Immature natural killer cell (primary cell): Measurements from ENCODE around the gene PLA1A. TPM values are rescaled to one million over a fixed set of nuclear protein-coding genes. Genes with fewer than 3 reads are reported as not detected.

Experiments used
- DNase-seq, 3 donors: peaks; one replicate each; pipeline ENCODE4 v3.0.0; 2022; ENCODE audit warnings: mixed read lengths in 1 of 3
- H3K27ac Mint-ChIP-seq, 6 donors: one replicate each; pipeline ENCODE4 v1.8.0; 2020; ENCODE audit warnings: mixed read lengths in 6 of 6, mild to moderate bottlenecking in 5 of 6, inconsistent platforms in 4 of 6, moderate library complexity in 3 of 6
- H3K27me3 Mint-ChIP-seq, 3 donors: one replicate each; pipeline ENCODE4 v1.8.0; 2020 to 2021; ENCODE audit warnings: low read depth in 3 of 3, mild to moderate bottlenecking in 3 of 3, mixed read lengths in 3 of 3, moderate library complexity in 3 of 3, inconsistent platforms in 1 of 3
- H3K36me3 Mint-ChIP-seq, 3 donors: one replicate each; pipeline ENCODE4 v1.8.0; 2020; ENCODE audit warnings: mixed read lengths in 3 of 3, inconsistent platforms in 2 of 3, mild to moderate bottlenecking in 2 of 3
- H3K4me1 Mint-ChIP-seq, 2 donors: one replicate each; pipeline ENCODE4 v1.8.0; 2020; ENCODE audit warnings: inconsistent platforms in 2 of 2, mild to moderate bottlenecking in 2 of 2, mixed read lengths in 2 of 2, moderate library complexity in 1 of 2
- H3K4me3 Mint-ChIP-seq, 5 donors: one replicate each; pipeline ENCODE4 v1.8.0; 2020; ENCODE audit warnings: mild to moderate bottlenecking in 5 of 5, mixed read lengths in 5 of 5, inconsistent platforms in 3 of 5, moderate library complexity in 3 of 5
- H3K9me3 Mint-ChIP-seq, 6 donors: one replicate each; pipeline ENCODE4 v1.8.0; 2020; ENCODE audit warnings: mild to moderate bottlenecking in 6 of 6, mixed read lengths in 6 of 6, inconsistent platforms in 4 of 6, moderate library complexity in 3 of 6
- polyA plus RNA-seq, 3 donors: library from polyadenylated mRNA; unstranded; fragments of 300-500 nt; fragmentation: Illumina TruSeq; gene quantifications; one replicate each; pipeline ENCODE4 v1.2.3, GENCODE V29; 2021

PLA1A gene
- polyA plus RNA-seq, 3 donors from 2014 or later, result not detected

- Mint-ChIP-seq H3K27ac (no peak overlapping the region), H3K9me3 (no peaks in the 10 kb centered on the region), H3K27me3 (peaks cover 0 to 2% (median 0%) of the 10 kb centered on the region in 3 donors), H3K36me3 (peaks cover 28 to 56% (median 39%) of the 10 kb centered on the region in 3 donors), H3K4me1 (peaks cover 6 to 13% of the 10 kb centered on the region in 2 donors), H3K4me3 (no peak overlapping the region)
- no peak for DNase-seq
Observed at GRCh38 chr3:119642746-119643473, 45.2 kb downstream of the PLA1A start.

GRCh38 chr3:119643528-119643927, 45.8 kb downstream of the PLA1A start:
- DNase-seq, result no peak
- Mint-ChIP-seq H3K27me3 (no peaks in the 10 kb centered on the region), H3K9me3 (no peaks in the 10 kb centered on the region), H3K36me3 (peaks cover 28 to 60% (median 43%) of the 10 kb centered on the region in 3 donors), H3K27ac (no peak overlapping the region), H3K4me1 (peaks cover 3 to 6% of the 10 kb centered on the region in 2 donors), H3K4me3 (no peak overlapping the region)

GRCh38 chr3:119644481-119644880, 46.8 kb downstream of the PLA1A start:
- no peak for DNase-seq
- no peaks in the 10 kb centered on the region for H3K27me3 Mint-ChIP-seq
- H3K4me3 Mint-ChIP-seq, result no peak overlapping the region
- no peaks in the 10 kb centered on the region for H3K9me3 Mint-ChIP-seq
- H3K27ac Mint-ChIP-seq, result no peak overlapping the region
- no peaks in the 10 kb centered on the region for H3K4me1 Mint-ChIP-seq
- peaks cover 34 to 63% (median 42%) of the 10 kb centered on the region in 3 donors for H3K36me3 Mint-ChIP-seq

- Mint-ChIP-seq H3K4me3 (no peak overlapping the region), H3K9me3 (no peaks in the 10 kb centered on the region), H3K36me3 (peaks cover 36 to 61% (median 38%) of the 10 kb centered on the region in 3 donors), H3K4me1 (no peaks in the 10 kb centered on the region), H3K27me3 (no peaks in the 10 kb centered on the region), H3K27ac (no peak overlapping the region)
- no peak for DNase-seq
Observed at GRCh38 chr3:119645813-119646212, 48.1 kb downstream of the PLA1A start.

GRCh38 chr3:119647171-119647570, 49.5 kb downstream of the PLA1A start:
- peaks cover 29 to 57% (median 33%) of the 10 kb centered on the region in 3 donors for H3K36me3 Mint-ChIP-seq
- no peaks in the 10 kb centered on the region for H3K9me3 Mint-ChIP-seq
- no peaks in the 10 kb centered on the region for H3K4me1 Mint-ChIP-seq
- no peak overlapping the region for H3K4me3 Mint-ChIP-seq
- no peak for DNase-seq
- H3K27ac Mint-ChIP-seq, result no peak overlapping the region
- no peaks in the 10 kb centered on the region for H3K27me3 Mint-ChIP-seq

GRCh38 chr3:119647843-119648575, 50.3 kb downstream of the PLA1A start:
- H3K9me3 Mint-ChIP-seq, result no peaks in the 10 kb centered on the region
- no peak overlapping the region for H3K27ac Mint-ChIP-seq
- H3K4me1 Mint-ChIP-seq, result no peaks in the 10 kb centered on the region
- no peak overlapping the region for H3K4me3 Mint-ChIP-seq
- H3K36me3 Mint-ChIP-seq, result peaks cover 29 to 52% (median 33%) of the 10 kb centered on the region in 3 donors
- H3K27me3 Mint-ChIP-seq, result no peaks in the 10 kb centered on the region
- DNase-seq, result no peak

GRCh38 chr3:119649761-119650160, 52.1 kb downstream of the PLA1A start:
- Mint-ChIP-seq H3K27ac (no peak overlapping the region), H3K9me3 (no peaks in the 10 kb centered on the region), H3K4me1 (no peaks in the 10 kb centered on the region), H3K27me3 (no peaks in the 10 kb centered on the region), H3K4me3 (no peak overlapping the region), H3K36me3 (peaks cover 23 to 44% (median 25%) of the 10 kb centered on the region in 3 donors)
- no peak for DNase-seq

- no peaks in the 10 kb centered on the region for H3K4me1 Mint-ChIP-seq
- no peak for DNase-seq
- H3K27me3 Mint-ChIP-seq, result no peaks in the 10 kb centered on the region
- no peak overlapping the region for H3K4me3 Mint-ChIP-seq
- no peak overlapping the region for H3K27ac Mint-ChIP-seq
- H3K36me3 Mint-ChIP-seq, result peaks cover 4 to 32% (median 23%) of the 10 kb centered on the region in 3 donors
- no peaks in the 10 kb centered on the region for H3K9me3 Mint-ChIP-seq
Observed at GRCh38 chr3:119652306-119653033, 54.8 kb downstream of the PLA1A start.

- no peaks in the 10 kb centered on the region for H3K27me3 Mint-ChIP-seq
- no peak overlapping the region for H3K4me3 Mint-ChIP-seq
Observed at GRCh38 chr3:119653876-119654275, 56.2 kb downstream of the PLA1A start.

GRCh38 chr3:119657887-119658702, 60.4 kb downstream of the PLA1A start:
- H3K4me1 Mint-ChIP-seq, result no peaks in the 10 kb centered on the region
- H3K4me3 Mint-ChIP-seq, result no peak overlapping the region
- H3K9me3 Mint-ChIP-seq, result no peaks in the 10 kb centered on the region
- no peaks in the 10 kb centered on the region for H3K27me3 Mint-ChIP-seq
- peaks cover 4 to 30% (median 22%) of the 10 kb centered on the region in 3 donors for H3K36me3 Mint-ChIP-seq
- DNase-seq, result no peak
- H3K27ac Mint-ChIP-seq, result no peak overlapping the region

More at GRCh38 chr3:119653876-119654275, 56.2 kb downstream of the PLA1A start:
- H3K36me3 Mint-ChIP-seq, result peaks cover 0 to 35% (median 30%) of the 10 kb centered on the region in 3 donors
- no peak overlapping the region for H3K27ac Mint-ChIP-seq
- no peaks in the 10 kb centered on the region for H3K4me1 Mint-ChIP-seq
- no peaks in the 10 kb centered on the region for H3K9me3 Mint-ChIP-seq
- DNase-seq, result no peak

GRCh38 chr3:119658994-119659393, 61.3 kb downstream of the PLA1A start:
- no peak for DNase-seq
- Mint-ChIP-seq H3K27ac (no peak overlapping the region), H3K9me3 (no peaks in the 10 kb centered on the region), H3K4me1 (no peaks in the 10 kb centered on the region), H3K36me3 (peaks cover 4 to 27% (median 22%) of the 10 kb centered on the region in 3 donors), H3K27me3 (no peaks in the 10 kb centered on the region), H3K4me3 (no peak overlapping the region)

GRCh38 chr3:119659606-119660291, 62.1 kb downstream of the PLA1A start:
- H3K4me3 Mint-ChIP-seq, result no peak overlapping the region
- H3K9me3 Mint-ChIP-seq, result no peaks in the 10 kb centered on the region
- DNase-seq, result no peak
- no peak overlapping the region for H3K27ac Mint-ChIP-seq
- peaks cover 4 to 26% (median 22%) of the 10 kb centered on the region in 3 donors for H3K36me3 Mint-ChIP-seq
- H3K4me1 Mint-ChIP-seq, result no peaks in the 10 kb centered on the region
- H3K27me3 Mint-ChIP-seq, result no peaks in the 10 kb centered on the region
